ENCODE data around the gene MBD1.
A peak's percentile ranks its signal among the peaks of the same experiment; 100 is the strongest.

MBD1 gene

DNA sequence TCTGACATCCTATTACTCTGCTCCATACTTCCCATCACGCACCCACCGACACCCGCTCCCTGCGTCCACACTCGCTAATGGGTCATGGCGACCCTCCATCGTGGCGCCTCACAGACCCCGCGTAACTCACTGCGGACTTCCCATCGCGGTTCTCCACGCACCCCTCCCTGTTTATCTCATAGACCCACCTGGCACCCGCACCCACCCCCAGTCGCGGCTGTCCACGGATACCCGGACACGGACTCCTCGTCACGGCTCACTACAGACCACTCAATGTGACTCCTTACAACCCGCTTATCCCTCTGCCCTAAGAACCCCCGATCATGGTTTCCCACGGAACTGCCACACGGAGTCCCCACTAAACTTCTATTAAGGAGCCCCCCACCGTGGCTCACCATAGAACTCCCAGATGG is 5.7 kb upstream of the MBD1 start:
- H3K27me3 ChIP-seq (replicated peaks; ENCODE audit: insufficient read depth, low read length): no peaks in the 10 kb centered on the region
- H3K79me2 ChIP-seq (ENCODE audit: low read length): peaks cover 29% of the 10 kb centered on the region
- TF ChIP-seq EZH2phosphoT487 (IDR thresholded peaks at IDR 0.05; ENCODE audit: low read length) (no peak), EZH2 (optimal IDR thresholded peaks at IDR 0.05; ENCODE audit: low read depth, low read length) (no peak)
- TF ChIP-seq, protein P1, sequence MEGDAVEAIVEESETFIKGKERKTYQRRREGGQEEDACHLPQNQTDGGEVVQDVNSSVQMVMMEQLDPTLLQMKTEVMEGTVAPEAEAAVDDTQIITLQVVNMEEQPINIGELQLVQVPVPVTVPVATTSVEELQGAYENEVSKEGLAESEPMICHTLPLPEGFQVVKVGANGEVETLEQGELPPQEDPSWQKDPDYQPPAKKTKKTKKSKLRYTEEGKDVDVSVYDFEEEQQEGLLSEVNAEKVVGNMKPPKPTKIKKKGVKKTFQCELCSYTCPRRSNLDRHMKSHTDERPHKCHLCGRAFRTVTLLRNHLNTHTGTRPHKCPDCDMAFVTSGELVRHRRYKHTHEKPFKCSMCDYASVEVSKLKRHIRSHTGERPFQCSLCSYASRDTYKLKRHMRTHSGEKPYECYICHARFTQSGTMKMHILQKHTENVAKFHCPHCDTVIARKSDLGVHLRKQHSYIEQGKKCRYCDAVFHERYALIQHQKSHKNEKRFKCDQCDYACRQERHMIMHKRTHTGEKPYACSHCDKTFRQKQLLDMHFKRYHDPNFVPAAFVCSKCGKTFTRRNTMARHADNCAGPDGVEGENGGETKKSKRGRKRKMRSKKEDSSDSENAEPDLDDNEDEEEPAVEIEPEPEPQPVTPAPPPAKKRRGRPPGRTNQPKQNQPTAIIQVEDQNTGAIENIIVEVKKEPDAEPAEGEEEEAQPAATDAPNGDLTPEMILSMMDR (IDR thresholded peaks at IDR 0.05; ENCODE audit: low read length): no peak
- peak overlapping the region; percentile 94 for H2AFZ ChIP-seq (ENCODE audit: low read length)
- H3K4me2 ChIP-seq (ENCODE audit: low read depth, low read length): peak overlapping the region; percentile 88
- H3K9me2 ChIP-seq (replicated peaks; ENCODE audit: insufficient read depth, low read length): no peaks in the 10 kb centered on the region
- no peak for DNase-seq
- H3F3A ChIP-seq (ENCODE audit: insufficient read depth, low read length): no peaks in the 10 kb centered on the region
- peaks cover 11% of the 10 kb centered on the region; the same call in 1 of the 2 replicates for H3K36me3 ChIP-seq (replicated peaks; ENCODE audit: insufficient read depth, low read length)
- no peaks in the 10 kb centered on the region for H4K20me1 ChIP-seq (ENCODE audit: insufficient read depth, low read length)
- no peaks in the 10 kb centered on the region for H3K9me3 ChIP-seq (replicated peaks; ENCODE audit: insufficient read depth, low read length)
- H3K9ac ChIP-seq (ENCODE audit: low read length): peak overlapping the region; percentile 70
- H3K4me1 ChIP-seq (ENCODE audit: low read length): peaks cover 6% of the 10 kb centered on the region; the same call in 1 of the 2 replicates
- no peak overlapping the region; the same call in 1 of the 2 replicates for H3K27ac ChIP-seq (ENCODE audit: low read length)
- peak overlapping the region; percentile 98 for H3K4me3 ChIP-seq (ENCODE audit: low read length)

DNA sequence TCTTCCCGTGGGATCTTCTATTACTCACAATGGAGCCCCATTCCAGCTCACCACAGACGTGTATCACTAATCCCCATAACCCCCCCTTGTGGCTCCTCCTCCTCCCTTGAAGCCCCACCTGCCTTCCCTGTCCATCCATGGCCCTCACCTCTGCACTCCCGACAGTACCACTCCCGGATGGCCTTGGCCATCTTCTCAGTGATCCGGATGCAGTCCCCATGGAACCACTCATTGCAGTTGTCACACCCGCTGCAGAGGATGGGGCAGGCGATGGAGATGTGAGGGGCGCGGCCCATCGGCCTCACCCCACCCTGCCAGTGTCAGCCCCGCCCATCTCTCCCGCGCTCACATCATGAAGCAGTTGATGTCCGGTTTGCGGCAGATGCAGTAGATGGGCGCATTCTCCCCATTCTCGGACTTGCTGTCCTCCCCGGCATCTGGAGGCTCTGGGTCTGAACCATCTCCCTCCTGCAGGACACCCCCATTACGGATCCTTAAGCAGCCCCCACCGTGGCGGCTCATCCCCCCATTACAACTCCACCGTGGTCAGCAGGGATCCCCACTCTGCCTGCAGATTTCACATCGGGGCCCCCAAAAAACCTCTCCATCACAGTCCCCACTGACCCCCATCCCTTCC is 5.2 kb upstream of the MBD1 start:
- TF ChIP-seq, protein P1 (IDR thresholded peaks at IDR 0.05; ENCODE audit: low read length): no peak
- TF ChIP-seq EZH2phosphoT487 (IDR thresholded peaks at IDR 0.05; ENCODE audit: low read length): no peak
- no peak for TF ChIP-seq EZH2 (optimal IDR thresholded peaks at IDR 0.05; ENCODE audit: low read depth, low read length)
- Histone ChIP-seq H3K4me3 (ENCODE audit: low read length) (peak overlapping the region; percentile 98), H3F3A (ENCODE audit: insufficient read depth, low read length) (no peaks in the 10 kb centered on the region), H3K9me2 (replicated peaks; ENCODE audit: insufficient read depth, low read length) (no peaks in the 10 kb centered on the region), H3K9ac (ENCODE audit: low read length) (peak overlapping the region; percentile 70), H3K36me3 (replicated peaks; ENCODE audit: insufficient read depth, low read length) (peaks cover 11% of the 10 kb centered on the region; the same call in 1 of the 2 replicates), H4K20me1 (ENCODE audit: insufficient read depth, low read length) (no peaks in the 10 kb centered on the region), H3K27me3 (replicated peaks; ENCODE audit: insufficient read depth, low read length) (no peaks in the 10 kb centered on the region), H3K79me2 (ENCODE audit: low read length) (peaks cover 32% of the 10 kb centered on the region), H3K9me3 (replicated peaks; ENCODE audit: insufficient read depth, low read length) (no peaks in the 10 kb centered on the region), H3K4me1 (ENCODE audit: low read length) (peaks cover 6% of the 10 kb centered on the region; the same call in 1 of the 2 replicates), H3K27ac (ENCODE audit: low read length) (no peak overlapping the region), H3K4me2 (ENCODE audit: low read depth, low read length) (peak overlapping the region; percentile 88), H2AFZ (ENCODE audit: low read length) (peak overlapping the region; percentile 94)
- DNase-seq: no peak

DNA sequence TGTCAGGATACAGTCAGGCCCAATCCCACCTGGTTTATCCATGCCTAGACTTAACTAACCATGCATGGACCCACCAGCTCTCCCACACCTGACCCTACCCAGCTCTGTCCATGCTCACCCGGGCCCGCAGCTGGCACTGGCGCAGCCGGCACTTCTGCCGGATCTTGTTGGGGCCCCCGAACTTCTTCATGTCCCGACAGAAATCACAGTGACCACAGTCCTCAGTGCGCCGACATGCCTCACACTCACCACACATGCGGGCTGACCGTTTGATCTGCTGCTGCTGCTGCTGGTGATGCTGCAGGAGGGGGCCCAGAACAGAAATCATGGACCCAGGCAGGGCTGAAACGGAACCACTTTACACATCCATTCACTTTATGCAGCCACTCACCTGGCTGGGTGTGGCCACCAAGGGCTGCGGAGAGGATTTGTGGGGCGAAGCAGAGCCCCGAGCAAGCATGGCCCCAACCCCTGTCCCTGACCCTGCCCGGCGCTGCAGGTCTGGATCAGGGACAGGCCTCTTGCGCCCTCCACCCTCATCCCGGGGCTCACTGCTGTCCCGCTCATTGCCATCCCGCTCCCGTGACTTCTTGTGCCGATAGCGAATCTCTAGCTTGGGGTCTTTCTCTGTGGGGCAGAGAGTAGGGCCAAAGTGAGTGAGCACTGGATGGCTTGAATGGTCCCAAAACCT is 4.5 kb upstream of the MBD1 start:
- Histone ChIP-seq H3K4me2 (ENCODE audit: low read depth, low read length) (peak overlapping the region; percentile 88; the same call in 1 of the 2 replicates), H3K9me3 (replicated peaks; ENCODE audit: insufficient read depth, low read length) (no peaks in the 10 kb centered on the region), H3K9ac (ENCODE audit: low read length) (no peak overlapping the region), H3K4me3 (ENCODE audit: low read length) (no peak overlapping the region), H3K27ac (ENCODE audit: low read length) (no peak overlapping the region), H2AFZ (ENCODE audit: low read length) (no peak overlapping the region), H3F3A (ENCODE audit: insufficient read depth, low read length) (no peaks in the 10 kb centered on the region), H4K20me1 (ENCODE audit: insufficient read depth, low read length) (no peaks in the 10 kb centered on the region), H3K27me3 (replicated peaks; ENCODE audit: insufficient read depth, low read length) (no peaks in the 10 kb centered on the region), H3K9me2 (replicated peaks; ENCODE audit: insufficient read depth, low read length) (no peaks in the 10 kb centered on the region), H3K79me2 (ENCODE audit: low read length) (peaks cover 37% of the 10 kb centered on the region), H3K4me1 (ENCODE audit: low read length) (peaks cover 6% of the 10 kb centered on the region; the same call in 1 of the 2 replicates), H3K36me3 (replicated peaks; ENCODE audit: insufficient read depth, low read length) (peaks cover 11% of the 10 kb centered on the region; the same call in 1 of the 2 replicates)
- TF ChIP-seq EZH2phosphoT487 (IDR thresholded peaks at IDR 0.05; ENCODE audit: low read length): no peak
- no peak for TF ChIP-seq EZH2 (optimal IDR thresholded peaks at IDR 0.05; ENCODE audit: low read depth, low read length)
- TF ChIP-seq, protein P1 (IDR thresholded peaks at IDR 0.05; ENCODE audit: low read length): no peak
- DNase-seq: no peak
